ENCODE results near the gene WASL.
"Not testable (repeated sequence)": the region's sequence is repeated elsewhere in the genome, so short reads cannot be mapped to it uniquely, and the experiment has no call there.

The WASL gene

DNA sequence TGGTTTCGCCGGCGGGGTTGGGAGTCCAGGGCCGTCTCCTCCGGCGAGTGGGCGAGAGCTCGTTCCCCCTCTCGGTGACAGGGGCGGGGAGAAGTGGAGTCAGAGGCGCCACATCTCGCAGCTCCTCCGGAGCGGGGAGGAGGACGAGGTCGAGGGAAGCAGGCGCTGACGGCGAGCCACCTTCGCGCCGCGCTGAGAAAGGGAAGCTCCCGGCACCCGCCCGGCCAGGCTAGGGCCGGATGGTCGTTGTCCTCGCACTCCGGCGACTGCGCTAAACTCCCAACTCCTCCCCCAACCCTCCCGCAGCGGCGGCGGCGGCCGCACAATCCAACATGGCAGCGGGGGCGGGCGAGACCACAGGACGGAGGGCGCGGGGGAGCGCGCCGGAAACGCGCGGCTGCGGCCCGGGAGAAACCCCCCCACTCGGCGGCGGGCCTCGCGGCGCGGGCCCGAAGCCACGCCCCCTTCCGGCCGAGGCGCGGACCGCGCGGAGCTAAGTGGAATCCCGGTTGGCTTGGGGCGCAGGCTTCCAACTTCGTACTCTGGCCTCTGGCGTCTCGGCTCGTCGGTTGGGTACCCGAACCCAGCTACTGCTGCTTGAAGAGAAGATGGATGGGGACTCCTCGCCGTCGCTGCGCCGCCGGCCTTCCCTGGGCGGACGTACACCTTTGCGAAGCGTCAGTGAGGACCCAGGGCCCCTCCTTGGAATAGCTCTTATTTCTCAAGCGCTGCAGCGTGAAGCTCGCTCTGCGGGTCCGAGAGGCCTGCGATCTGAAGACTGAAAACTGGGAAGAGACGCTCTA is at the start of gene WASL:
TSS of gene WASL (minus strand) at position 270 of the 803 bp plus-strand sequence. CDS start at position 1, 269 bp downstream.
- DNase-seq = peak; percentile 67

- peak; percentile 92 for DNase-seq
Measured at GRCh38 chr7:123797673-123798531, 49.1 kb upstream of the WASL start.

- no peak for DNase-seq
Measured at GRCh38 chr7:123796568-123796967, 47.8 kb upstream of the WASL start.

DNA sequence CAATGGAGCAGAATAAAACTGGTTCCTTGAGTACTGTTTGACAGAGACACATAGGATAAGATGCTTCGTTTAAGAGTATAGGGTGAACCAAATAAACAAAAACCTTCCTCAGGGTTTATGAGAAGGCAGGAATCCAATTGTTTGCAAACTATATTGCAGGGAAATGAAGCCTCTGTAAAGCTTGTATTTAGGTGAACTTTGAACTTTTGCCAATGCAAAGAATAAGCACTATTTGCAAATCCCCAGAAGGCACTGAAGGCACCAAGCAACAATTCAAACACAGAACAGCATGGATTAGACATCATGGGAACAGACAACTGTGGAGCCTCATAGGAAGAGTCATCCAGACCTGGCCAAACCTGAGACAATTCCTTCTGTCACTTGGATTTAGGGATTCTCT is 47.1 kb upstream of the WASL start:
- no peak for DNase-seq

DNA sequence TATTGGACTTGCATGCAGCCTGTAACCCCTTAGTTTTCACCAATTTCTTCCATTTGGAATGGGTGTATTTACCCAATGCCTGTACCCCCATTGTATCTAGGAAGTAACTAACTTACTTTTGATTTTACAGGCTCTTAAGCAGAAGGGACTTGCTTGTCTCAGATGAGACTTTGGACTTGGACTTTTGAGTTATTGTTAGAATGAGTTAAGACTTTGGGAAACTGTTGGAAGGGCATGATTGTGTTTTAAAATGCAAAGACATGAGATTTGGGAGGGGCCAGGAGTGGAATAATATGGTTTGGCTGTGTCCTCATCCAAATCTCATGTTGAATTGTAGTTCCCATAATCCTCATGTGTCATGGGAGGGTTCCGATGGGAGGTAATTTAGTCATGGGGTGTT is 46.3 kb upstream of the WASL start:
- not testable (repeated sequence) for DNase-seq

GRCh38 chr7:123792547-123792946 is 43.7 kb upstream of the WASL start:
- no peak for DNase-seq

GRCh38 chr7:123791001-123791400 is 42.2 kb upstream of the WASL start:
- DNase-seq = no peak

DNA sequence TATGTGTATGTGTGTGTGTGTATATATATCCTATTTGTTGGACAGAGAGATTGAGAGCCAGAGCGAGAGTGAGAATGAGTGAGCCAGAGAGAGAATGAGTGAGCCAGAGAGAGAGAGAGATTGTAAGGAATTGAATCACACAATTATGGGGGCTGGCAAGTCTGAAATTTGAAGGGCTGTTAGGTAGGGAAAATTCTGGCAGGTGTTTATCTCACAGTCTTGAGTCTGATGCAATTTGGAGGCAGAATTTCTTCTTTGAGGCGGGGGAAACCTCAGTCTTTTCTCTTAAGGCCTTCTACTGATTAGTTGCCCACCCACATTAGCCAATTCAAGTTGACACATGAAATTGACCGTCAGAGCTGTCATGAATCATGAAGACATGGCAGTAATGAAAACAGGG is 41.0 kb upstream of the WASL start:
- no peak for DNase-seq

- no peak for DNase-seq
Measured at GRCh38 chr7:123789206-123789784, 40.5 kb upstream of the WASL start.

GRCh38 chr7:123788584-123788983 is 39.8 kb upstream of the WASL start:
- DNase-seq = no peak

GRCh38 chr7:123787220-123788007 is 38.6 kb upstream of the WASL start:
- no peak for DNase-seq

DNA sequence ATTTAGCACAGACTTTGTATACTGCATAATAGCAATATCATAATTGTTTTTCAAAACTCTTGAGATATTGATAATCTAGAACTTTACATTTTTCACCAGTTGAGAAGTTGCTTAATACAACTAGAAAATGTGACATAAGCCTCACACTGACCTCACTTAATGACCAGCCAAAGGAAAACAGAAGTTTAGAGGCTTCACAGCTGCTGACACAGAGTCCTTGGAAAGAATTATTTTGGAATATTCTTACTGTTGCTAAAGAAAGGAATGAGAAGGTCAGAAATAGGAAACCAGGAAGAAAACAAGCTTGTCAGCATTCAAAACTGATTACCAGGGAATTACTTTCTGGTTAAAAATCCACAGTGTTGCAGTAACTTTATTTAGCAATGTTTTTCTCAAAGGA is 35.5 kb upstream of the WASL start:
- no peak for DNase-seq

DNA sequence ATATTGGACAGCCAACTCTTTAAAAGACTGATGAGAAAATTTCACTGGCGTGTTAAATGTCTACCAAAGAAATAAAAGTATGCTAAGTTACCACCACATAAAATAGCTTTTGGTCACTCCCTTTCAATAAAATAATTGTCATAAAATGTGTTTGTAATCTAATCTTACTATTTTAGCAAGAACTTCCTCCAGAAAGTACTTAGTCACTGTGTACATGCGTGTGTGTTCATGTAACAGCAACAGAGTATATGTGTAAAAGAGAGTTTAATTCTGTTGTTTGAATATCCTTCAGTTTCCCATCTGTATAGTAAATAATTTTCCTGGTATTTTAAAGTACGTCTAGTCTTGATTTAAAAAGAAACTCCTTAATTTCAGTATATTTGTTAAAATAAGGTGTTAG is 35.0 kb upstream of the WASL start:
- no peak for DNase-seq

DNA sequence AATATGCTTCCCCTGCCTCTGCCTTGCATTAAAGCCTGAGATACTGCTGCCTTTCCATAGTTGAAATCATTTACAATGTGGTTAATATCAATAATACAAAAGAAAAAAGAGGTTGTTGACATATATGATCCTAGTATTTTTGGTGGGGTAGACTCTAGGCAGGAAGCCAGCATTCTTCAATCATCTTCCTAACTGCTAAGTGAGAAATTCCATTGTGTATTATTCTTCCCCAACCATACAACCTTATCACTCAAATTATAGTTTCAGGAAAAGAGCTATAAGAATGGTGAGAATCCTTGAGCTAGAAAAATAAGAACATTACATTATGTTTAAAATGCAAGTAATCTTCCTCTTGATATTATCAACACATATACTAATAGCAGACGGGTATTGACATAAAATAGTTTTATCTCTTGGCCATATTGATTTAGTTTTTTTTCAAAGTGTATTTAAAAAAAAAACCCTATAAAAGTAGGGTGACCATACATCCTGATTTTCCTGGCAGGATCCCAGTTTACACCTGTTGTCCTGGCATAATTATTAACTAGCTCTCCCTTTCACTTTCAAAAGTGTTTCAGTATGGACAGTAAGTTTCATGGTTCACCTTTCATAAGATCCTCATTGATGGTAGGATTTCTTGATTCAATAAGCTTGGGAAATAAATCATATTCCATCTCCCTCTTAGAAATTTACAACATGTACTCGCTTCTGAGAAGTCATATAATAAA is 33.4 kb upstream of the WASL start:
- DNase-seq = no peak

DNA sequence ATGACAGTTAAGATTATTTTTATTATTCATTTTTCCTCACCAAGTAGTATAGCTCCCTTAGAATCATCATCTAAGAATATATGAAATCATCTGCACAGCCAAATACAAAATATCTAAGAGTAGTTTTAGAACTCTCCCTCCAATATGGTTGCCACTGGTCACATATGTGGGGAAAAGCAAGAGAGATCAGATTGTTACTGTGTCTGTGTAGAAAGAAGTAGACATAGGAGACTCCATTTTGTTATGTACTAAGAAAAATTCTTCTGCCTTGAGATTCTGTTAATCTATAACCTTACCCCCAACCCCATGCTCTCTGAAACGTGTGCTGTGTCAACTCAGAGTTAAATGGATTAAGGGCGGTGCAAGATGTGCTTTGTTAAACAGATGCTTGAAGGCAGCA is 31.7 kb upstream of the WASL start:
- DNase-seq = not testable (repeated sequence)

- DNase-seq = no peak
Measured at GRCh38 chr7:123774496-123774895, 25.7 kb upstream of the WASL start.

GRCh38 chr7:123773481-123773880 is 24.7 kb upstream of the WASL start:
- DNase-seq = no peak

- DNase-seq = no peak
Measured at GRCh38 chr7:123772652-123773051, 23.8 kb upstream of the WASL start.

DNA sequence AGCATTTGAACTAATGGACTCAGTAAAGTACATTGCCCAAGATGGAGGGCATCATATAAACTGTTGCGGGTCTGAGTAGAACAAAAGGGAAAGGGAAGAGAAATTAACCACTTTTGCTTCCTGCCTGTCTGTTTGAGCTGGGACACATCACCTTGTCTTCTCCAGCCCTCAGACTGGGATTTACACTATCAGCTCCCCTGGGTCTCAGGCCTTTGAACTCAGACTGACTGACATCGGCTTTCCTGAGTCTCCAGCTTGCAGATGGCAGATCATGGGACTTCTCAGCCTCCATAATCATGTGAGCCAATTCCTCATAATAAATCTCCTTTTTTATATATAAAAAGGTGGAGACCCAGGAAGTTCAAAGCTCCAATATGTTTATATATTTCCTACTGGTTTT is 23.0 kb upstream of the WASL start:
- DNase-seq = no peak

- no peak for DNase-seq
Measured at GRCh38 chr7:123771256-123771655, 22.5 kb upstream of the WASL start.

- peak; percentile 83 for DNase-seq
Measured at GRCh38 chr7:123770378-123770777, 21.6 kb upstream of the WASL start.

GRCh38 chr7:123769371-123769770 is 20.6 kb upstream of the WASL start:
- no peak for DNase-seq
